GM12878 (cell line): Measurements from ENCODE around the gene CMSS1.

ENCODE experiments used
- CBX5 ChIP-seq: sonication (generic); IDR thresholded peaks from 2 replicates; pipeline ENCODE4 v1.6.1; 2016; ENCODE audit warnings: low read depth, moderate library complexity, mild to moderate bottlenecking, inconsistent platforms
- CEBPB ChIP-seq, 2 experiments: fragments of 150-350 bp in 1 of 2; IDR thresholded peaks; 2 replicates each; pipeline ENCODE4 v1.6.1; 2012 to 2014; ENCODE audit warnings: low read depth in 2 of 2, low read length in 2 of 2, borderline replicate concordance in 1 of 2, inconsistent platforms in 1 of 2
- CTCF ChIP-seq, 3 experiments: IDR thresholded peaks in 2 of 3; conservative IDR thresholded peaks in 1 of 3; 2 replicates each; pipeline ENCODE4 v1.5.1; 2011; ENCODE audit warnings: low read depth in 3 of 3, low read length in 3 of 3, mild to moderate bottlenecking in 3 of 3, control low read depth in 2 of 3, moderate library complexity in 2 of 3, inconsistent platforms in 1 of 3, mixed read lengths in 1 of 3; ENCODE audit not compliant: control insufficient read depth in 2 of 3, insufficient read depth in 1 of 3; ENCODE audit errors: extremely low read depth in 1 of 3
- EZH2 ChIP-seq: IDR thresholded peaks from 2 replicates; pipeline ENCODE4 v1.6.1; 2012; ENCODE audit warnings: low read depth, mild to moderate bottlenecking, control low read depth, inconsistent platforms, low read length, borderline replicate concordance; ENCODE audit not compliant: control insufficient read depth

GRCh38 chr3:99829844-99830243 lies 12.2 kb downstream of the CMSS1 start:
- TF ChIP-seq CEBPB (IDR thresholded peaks at IDR 0.05; ENCODE audit: borderline replicate concordance in 1 of 2, low read depth in 2 of 2, low read length in 2 of 2) (no peak), CTCF (IDR thresholded peaks at IDR 0.05 in 2 of 3, conservative IDR thresholded peaks at IDR 0.05 in 1 of 3; ENCODE audit: control insufficient read depth in 2 of 3, extremely low read depth in 1 of 3, insufficient read depth in 1 of 3, low read depth in 3 of 3, low read length in 3 of 3) (no peak), CBX5 (no peak), EZH2 (no peak)
